Measurements from ENCODE around the gene GHRH. TPM values are rescaled to one million over a fixed set of nuclear protein-coding genes. Genes with fewer than 3 reads are reported as not detected.

Gene GHRH
- total RNA-seq, 1 donor, result not detected

GRCh38 chr20:37229357-37229756 lies 32.3 kb downstream of the GHRH start:
- TF ChIP-seq, protein P1, sequence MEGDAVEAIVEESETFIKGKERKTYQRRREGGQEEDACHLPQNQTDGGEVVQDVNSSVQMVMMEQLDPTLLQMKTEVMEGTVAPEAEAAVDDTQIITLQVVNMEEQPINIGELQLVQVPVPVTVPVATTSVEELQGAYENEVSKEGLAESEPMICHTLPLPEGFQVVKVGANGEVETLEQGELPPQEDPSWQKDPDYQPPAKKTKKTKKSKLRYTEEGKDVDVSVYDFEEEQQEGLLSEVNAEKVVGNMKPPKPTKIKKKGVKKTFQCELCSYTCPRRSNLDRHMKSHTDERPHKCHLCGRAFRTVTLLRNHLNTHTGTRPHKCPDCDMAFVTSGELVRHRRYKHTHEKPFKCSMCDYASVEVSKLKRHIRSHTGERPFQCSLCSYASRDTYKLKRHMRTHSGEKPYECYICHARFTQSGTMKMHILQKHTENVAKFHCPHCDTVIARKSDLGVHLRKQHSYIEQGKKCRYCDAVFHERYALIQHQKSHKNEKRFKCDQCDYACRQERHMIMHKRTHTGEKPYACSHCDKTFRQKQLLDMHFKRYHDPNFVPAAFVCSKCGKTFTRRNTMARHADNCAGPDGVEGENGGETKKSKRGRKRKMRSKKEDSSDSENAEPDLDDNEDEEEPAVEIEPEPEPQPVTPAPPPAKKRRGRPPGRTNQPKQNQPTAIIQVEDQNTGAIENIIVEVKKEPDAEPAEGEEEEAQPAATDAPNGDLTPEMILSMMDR (IDR thresholded peaks at IDR 0.05; ENCODE audit: insufficient read depth, low read length), result no peak
- no peak overlapping the region for H3K4me3 ChIP-seq (ENCODE audit: low read depth, low read length)
- DNase-seq (ENCODE audit: low read depth), result no peak

GRCh38 chr20:37228656-37229055 lies 33.0 kb downstream of the GHRH start:
- DNase-seq (ENCODE audit: low read depth), result no peak
- H3K4me3 ChIP-seq (ENCODE audit: low read depth, low read length), result no peak overlapping the region
- TF ChIP-seq, protein P1 (IDR thresholded peaks at IDR 0.05; ENCODE audit: insufficient read depth, low read length), result no peak

- TF ChIP-seq, protein P1 (IDR thresholded peaks at IDR 0.05; ENCODE audit: insufficient read depth, low read length), result no peak
- DNase-seq (ENCODE audit: low read depth), result peak; percentile 65
- H3K4me3 ChIP-seq (ENCODE audit: low read depth, low read length), result no peak overlapping the region
These were observed 33.5 kb downstream of the GHRH start for GRCh38 chr20:37228082-37228481.

- DNase-seq (ENCODE audit: low read depth), result peak; percentile 60
- TF ChIP-seq, protein P1 (IDR thresholded peaks at IDR 0.05; ENCODE audit: insufficient read depth, low read length), result no peak
- H3K4me3 ChIP-seq (ENCODE audit: low read depth, low read length), result no peak overlapping the region
These were observed 34.7 kb downstream of the GHRH start for GRCh38 chr20:37226889-37227288.

DNA sequence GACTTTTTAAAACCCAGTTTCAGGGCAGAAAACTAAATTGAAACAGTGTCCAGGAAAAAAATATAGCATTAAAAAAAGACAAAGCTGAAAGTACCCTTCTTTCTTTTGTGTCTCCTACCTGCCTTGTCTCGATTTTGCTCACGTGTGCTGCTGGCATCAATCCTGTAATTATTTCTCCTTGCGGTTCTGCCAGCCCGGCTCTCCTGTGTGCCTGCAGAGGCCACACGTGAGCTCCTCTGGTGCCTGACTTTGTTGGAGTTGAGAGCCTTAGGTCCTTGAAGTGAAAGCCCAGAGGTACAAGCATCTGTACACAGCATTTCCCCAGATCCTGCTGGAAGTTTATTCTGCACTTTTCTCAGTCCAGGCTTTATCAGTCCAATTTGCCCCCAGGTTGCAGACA lies 36.5 kb downstream of the GHRH start:
- TF ChIP-seq, protein P1 (IDR thresholded peaks at IDR 0.05; ENCODE audit: insufficient read depth, low read length), result no peak
- H3K4me3 ChIP-seq (ENCODE audit: low read depth, low read length), result no peak overlapping the region
- no peak for DNase-seq (ENCODE audit: low read depth)

DNA sequence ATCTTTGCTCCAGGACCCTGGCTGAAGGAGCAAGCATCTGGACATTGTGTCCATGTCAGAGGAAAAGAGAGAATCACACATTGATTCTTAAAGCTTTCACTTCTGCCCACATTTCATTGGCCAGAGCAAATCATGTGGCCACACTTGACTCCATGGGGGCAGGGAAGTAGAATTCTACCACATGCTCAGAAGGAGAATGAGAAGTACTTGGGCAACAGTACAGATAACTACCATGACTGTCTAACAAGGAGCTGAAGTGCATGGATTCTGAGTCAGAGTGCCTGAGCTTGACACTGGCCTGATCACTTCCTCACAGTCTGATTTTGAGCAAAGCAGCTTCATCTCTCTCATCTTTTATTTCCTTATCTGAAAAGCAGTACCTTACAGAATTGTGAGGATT lies 38.6 kb downstream of the GHRH start:
- TF ChIP-seq, protein P1 (IDR thresholded peaks at IDR 0.05; ENCODE audit: insufficient read depth, low read length), result no peak
- H3K4me3 ChIP-seq (ENCODE audit: low read depth, low read length), result no peak overlapping the region
- peak; percentile 89 for DNase-seq (ENCODE audit: low read depth)

- H3K4me3 ChIP-seq (ENCODE audit: low read depth, low read length), result no peak overlapping the region
- DNase-seq (ENCODE audit: low read depth), result no peak
- TF ChIP-seq, protein P1 (IDR thresholded peaks at IDR 0.05; ENCODE audit: insufficient read depth, low read length), result no peak
These were observed 39.5 kb downstream of the GHRH start for GRCh38 chr20:37222086-37222485.
